ENCODE results near the gene ELMO1. TPM values are rescaled to one million over a fixed set of nuclear protein-coding genes. Genes with fewer than 3 reads are reported as not detected.

Gene ELMO1
- total and polyA plus RNA-seq, 2 of the 13 experiments (the other 11 are each of a cell fraction or from before 2014, with no cell fraction given): 0.11 to 0.17 TPM

GRCh38 chr7:36949711-36950600 is 498.7 kb downstream of the ELMO1 start (continued):
- TF ChIP-seq, protein P1, sequence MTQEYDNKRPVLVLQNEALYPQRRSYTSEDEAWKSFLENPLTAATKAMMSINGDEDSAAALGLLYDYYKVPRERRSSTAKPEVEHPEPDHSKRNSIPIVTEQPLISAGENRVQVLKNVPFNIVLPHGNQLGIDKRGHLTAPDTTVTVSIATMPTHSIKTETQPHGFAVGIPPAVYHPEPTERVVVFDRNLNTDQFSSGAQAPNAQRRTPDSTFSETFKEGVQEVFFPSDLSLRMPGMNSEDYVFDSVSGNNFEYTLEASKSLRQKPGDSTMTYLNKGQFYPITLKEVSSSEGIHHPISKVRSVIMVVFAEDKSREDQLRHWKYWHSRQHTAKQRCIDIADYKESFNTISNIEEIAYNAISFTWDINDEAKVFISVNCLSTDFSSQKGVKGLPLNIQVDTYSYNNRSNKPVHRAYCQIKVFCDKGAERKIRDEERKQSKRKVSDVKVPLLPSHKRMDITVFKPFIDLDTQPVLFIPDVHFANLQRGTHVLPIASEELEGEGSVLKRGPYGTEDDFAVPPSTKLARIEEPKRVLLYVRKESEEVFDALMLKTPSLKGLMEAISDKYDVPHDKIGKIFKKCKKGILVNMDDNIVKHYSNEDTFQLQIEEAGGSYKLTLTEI (CRISPR knock-in tag; conservative IDR thresholded peaks at IDR 0.05): no peak
- TF ChIP-seq SOX13 (IDR thresholded peaks at IDR 0.05) (peak; percentile 63; the same call in 1 of the 2 replicates), SOX13 (CRISPR knock-in tag; conservative IDR thresholded peaks at IDR 0.05 in 1 of 2, IDR thresholded peaks at IDR 0.05 in 1 of 2) (peak in 1 of 2 experiments; percentile 97; a peak in 2 of 4 replicates), ZNF7 (CRISPR knock-in tag; IDR thresholded peaks at IDR 0.05) (no peak), SALL1 (CRISPR knock-in tag; IDR thresholded peaks at IDR 0.05) (peak; percentile 95), PHB2 (IDR thresholded peaks at IDR 0.05; ENCODE audit: partially characterized antibody) (no peak), ZNF468 (CRISPR knock-in tag; IDR thresholded peaks at IDR 0.05) (no peak), ZNF589 (CRISPR knock-in tag; conservative IDR thresholded peaks at IDR 0.05) (no peak), ZNF225 (CRISPR knock-in tag; IDR thresholded peaks at IDR 0.05) (no peak), TP53 (CRISPR knock-in tag; conservative IDR thresholded peaks at IDR 0.05) (no peak), GPN1 (CRISPR knock-in tag; IDR thresholded peaks at IDR 0.05; ENCODE audit: borderline replicate concordance) (no peak), ZNF614 (CRISPR knock-in tag; IDR thresholded peaks at IDR 0.05; ENCODE audit: borderline replicate concordance) (peak; percentile 35; the same call in 1 of the 2 replicates), TRIM24 (CRISPR knock-in tag; IDR thresholded peaks at IDR 0.05) (0 out of 2 replicates have a peak, but pooled peaks have one; percentile 61), ZNF709 (CRISPR knock-in tag; IDR thresholded peaks at IDR 0.05) (no peak), FOXM1 (CRISPR knock-in tag; IDR thresholded peaks at IDR 0.05) (no peak), KAT8 (CRISPR knock-in tag; IDR thresholded peaks at IDR 0.05) (peak; percentile 73; the same call in 1 of the 2 replicates)
- TF ChIP-seq, protein P2, sequence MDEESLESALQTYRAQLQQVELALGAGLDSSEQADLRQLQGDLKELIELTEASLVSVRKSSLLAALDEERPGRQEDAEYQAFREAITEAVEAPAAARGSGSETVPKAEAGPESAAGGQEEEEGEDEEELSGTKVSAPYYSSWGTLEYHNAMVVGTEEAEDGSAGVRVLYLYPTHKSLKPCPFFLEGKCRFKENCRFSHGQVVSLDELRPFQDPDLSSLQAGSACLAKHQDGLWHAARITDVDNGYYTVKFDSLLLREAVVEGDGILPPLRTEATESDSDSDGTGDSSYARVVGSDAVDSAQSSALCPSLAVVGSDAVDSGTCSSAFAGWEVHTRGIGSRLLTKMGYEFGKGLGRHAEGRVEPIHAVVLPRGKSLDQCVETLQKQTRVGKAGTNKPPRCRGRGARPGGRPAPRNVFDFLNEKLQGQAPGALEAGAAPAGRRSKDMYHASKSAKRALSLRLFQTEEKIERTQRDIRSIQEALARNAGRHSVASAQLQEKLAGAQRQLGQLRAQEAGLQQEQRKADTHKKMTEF (CRISPR knock-in tag; IDR thresholded peaks at IDR 0.05): peak; percentile 72
- TF ChIP-seq, protein P3, sequence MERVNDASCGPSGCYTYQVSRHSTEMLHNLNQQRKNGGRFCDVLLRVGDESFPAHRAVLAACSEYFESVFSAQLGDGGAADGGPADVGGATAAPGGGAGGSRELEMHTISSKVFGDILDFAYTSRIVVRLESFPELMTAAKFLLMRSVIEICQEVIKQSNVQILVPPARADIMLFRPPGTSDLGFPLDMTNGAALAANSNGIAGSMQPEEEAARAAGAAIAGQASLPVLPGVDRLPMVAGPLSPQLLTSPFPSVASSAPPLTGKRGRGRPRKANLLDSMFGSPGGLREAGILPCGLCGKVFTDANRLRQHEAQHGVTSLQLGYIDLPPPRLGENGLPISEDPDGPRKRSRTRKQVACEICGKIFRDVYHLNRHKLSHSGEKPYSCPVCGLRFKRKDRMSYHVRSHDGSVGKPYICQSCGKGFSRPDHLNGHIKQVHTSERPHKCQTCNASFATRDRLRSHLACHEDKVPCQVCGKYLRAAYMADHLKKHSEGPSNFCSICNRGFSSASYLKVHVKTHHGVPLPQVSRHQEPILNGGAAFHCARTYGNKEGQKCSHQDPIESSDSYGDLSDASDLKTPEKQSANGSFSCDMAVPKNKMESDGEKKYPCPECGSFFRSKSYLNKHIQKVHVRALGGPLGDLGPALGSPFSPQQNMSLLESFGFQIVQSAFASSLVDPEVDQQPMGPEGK (CRISPR knock-in tag; IDR thresholded peaks at IDR 0.05): peak; percentile 94
- TF ChIP-seq, protein P4, sequence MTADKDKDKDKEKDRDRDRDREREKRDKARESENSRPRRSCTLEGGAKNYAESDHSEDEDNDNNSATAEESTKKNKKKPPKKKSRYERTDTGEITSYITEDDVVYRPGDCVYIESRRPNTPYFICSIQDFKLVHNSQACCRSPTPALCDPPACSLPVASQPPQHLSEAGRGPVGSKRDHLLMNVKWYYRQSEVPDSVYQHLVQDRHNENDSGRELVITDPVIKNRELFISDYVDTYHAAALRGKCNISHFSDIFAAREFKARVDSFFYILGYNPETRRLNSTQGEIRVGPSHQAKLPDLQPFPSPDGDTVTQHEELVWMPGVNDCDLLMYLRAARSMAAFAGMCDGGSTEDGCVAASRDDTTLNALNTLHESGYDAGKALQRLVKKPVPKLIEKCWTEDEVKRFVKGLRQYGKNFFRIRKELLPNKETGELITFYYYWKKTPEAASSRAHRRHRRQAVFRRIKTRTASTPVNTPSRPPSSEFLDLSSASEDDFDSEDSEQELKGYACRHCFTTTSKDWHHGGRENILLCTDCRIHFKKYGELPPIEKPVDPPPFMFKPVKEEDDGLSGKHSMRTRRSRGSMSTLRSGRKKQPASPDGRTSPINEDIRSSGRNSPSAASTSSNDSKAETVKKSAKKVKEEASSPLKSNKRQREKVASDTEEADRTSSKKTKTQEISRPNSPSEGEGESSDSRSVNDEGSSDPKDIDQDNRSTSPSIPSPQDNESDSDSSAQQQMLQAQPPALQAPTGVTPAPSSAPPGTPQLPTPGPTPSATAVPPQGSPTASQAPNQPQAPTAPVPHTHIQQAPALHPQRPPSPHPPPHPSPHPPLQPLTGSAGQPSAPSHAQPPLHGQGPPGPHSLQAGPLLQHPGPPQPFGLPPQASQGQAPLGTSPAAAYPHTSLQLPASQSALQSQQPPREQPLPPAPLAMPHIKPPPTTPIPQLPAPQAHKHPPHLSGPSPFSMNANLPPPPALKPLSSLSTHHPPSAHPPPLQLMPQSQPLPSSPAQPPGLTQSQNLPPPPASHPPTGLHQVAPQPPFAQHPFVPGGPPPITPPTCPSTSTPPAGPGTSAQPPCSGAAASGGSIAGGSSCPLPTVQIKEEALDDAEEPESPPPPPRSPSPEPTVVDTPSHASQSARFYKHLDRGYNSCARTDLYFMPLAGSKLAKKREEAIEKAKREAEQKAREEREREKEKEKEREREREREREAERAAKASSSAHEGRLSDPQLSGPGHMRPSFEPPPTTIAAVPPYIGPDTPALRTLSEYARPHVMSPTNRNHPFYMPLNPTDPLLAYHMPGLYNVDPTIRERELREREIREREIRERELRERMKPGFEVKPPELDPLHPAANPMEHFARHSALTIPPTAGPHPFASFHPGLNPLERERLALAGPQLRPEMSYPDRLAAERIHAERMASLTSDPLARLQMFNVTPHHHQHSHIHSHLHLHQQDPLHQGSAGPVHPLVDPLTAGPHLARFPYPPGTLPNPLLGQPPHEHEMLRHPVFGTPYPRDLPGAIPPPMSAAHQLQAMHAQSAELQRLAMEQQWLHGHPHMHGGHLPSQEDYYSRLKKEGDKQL (CRISPR knock-in tag; IDR thresholded peaks at IDR 0.05; ENCODE audit: low read depth): peak; percentile 84

Data from HepG2 (cell line).